Fibroblast of skin of right quadriceps (primary cell): Measurements from ENCODE around the gene HRNR.
A peak's percentile ranks its signal among the peaks of the same experiment; 100 is the strongest.

Experiments used
- DNase-seq: peaks from one replicate; pipeline ENCODE4 v3.0.0-alpha.2; 2013

HRNR gene

GRCh38 chr1:152188673-152189591 lies 35.1 kb downstream of the HRNR start:
- peak; percentile 27 for DNase-seq

GRCh38 chr1:152186556-152187285 lies 37.3 kb downstream of the HRNR start:
- no peak for DNase-seq

- DNase-seq: peak; percentile 55
These were observed 38.2 kb downstream of the HRNR start for GRCh38 chr1:152185544-152186391.

- peak; percentile 65 for DNase-seq
These were observed 41.0 kb downstream of the HRNR start for GRCh38 chr1:152182944-152183361.

- DNase-seq: no peak
These were observed 41.6 kb downstream of the HRNR start for GRCh38 chr1:152182431-152182830.

GRCh38 chr1:152179566-152179965 lies 44.4 kb downstream of the HRNR start:
- no peak for DNase-seq

GRCh38 chr1:152170287-152170905 lies 53.6 kb downstream of the HRNR start:
- no peak for DNase-seq

GRCh38 chr1:152169366-152170025 lies 54.5 kb downstream of the HRNR start:
- DNase-seq: no peak

- no peak for DNase-seq
These were observed 55.5 kb downstream of the HRNR start for GRCh38 chr1:152168535-152168868.

- peak; percentile 72 for DNase-seq
These were observed 56.0 kb downstream of the HRNR start for GRCh38 chr1:152167835-152168534.

GRCh38 chr1:152166966-152167365 lies 57.0 kb downstream of the HRNR start:
- no peak for DNase-seq

- DNase-seq: no peak
These were observed 58.5 kb downstream of the HRNR start for GRCh38 chr1:152165286-152166077.

GRCh38 chr1:152164517-152165136 lies 59.4 kb downstream of the HRNR start:
- DNase-seq: no peak

GRCh38 chr1:152162792-152163463 lies 61.1 kb downstream of the HRNR start:
- DNase-seq: peak; percentile 71
